Mucosa of descending colon (tissue), 3 donors: ENCODE results near the gene MORN3. TPM values are rescaled to one million over a fixed set of nuclear protein-coding genes. Genes with fewer than 3 reads are reported as not detected.
"Not testable (repeated sequence)": the region's sequence is repeated elsewhere in the genome, so short reads cannot be mapped to it uniquely, and the experiment has no call there.

ENCODE experiments used
- ATAC-seq: fragments of 200-7000 bp; cut with Tn5 transposase; one replicate; pipeline ENCODE4 v1.9.1; 2020; ENCODE audit warnings: mild to moderate bottlenecking, moderate library complexity
- DNase-seq, 3 donors: peaks; one replicate each; pipeline ENCODE4 v3.0.0-alpha.2; 2020
- H3K36me3 ChIP-seq: fragments of 200-600 bp; one replicate; pipeline ENCODE4 v1.8.0; 2021; ENCODE audit warnings: low read depth, mild to moderate bottlenecking
- H3K4me1 ChIP-seq: fragments of 200-600 bp; one replicate; pipeline ENCODE4 v1.8.0; 2021; ENCODE audit warnings: low read depth, mild to moderate bottlenecking
- H3K4me3 ChIP-seq: fragments of 200-600 bp; one replicate; pipeline ENCODE4 v1.8.0; 2021; ENCODE audit warnings: mild to moderate bottlenecking
- H3K9me3 ChIP-seq: fragments of 200-600 bp; one replicate; pipeline ENCODE4 v1.8.0; 2021; ENCODE audit warnings: mild to moderate bottlenecking
- intact Hi-C, 2 donors: fragments of 100-400 bp; cut with DNase I in 1 of 2; cut with micrococcal nuclease in 1 of 2; formaldehyde crosslinking; loops; one replicate each; pipeline versions ENCODE4 v1.11.0 to v1.11.1; 2022; cut with DNase I, micrococcal nuclease
- long read RNA-seq, 2 donors: library from polyadenylated mRNA; unstranded; transcript quantifications; one replicate each; pipeline ENCODE4 v2.0.0, GENCODE V29; 2019 to 2021
- total RNA-seq, 3 donors: library from RNA; stranded (reverse); fragmentation: NEBNext Ultra II Directional in 2 of 3; extraction: Animal tissue kit (Norgen Biotek cat#: 25700) in 2 of 3; gene quantifications; one replicate each; pipeline versions ENCODE4 v1.2.1 to v1.2.4, GENCODE V29; 2021 to 2023
- TF ChIP-seq, protein P1 (sequence below): fragments of 200-600 bp; IDR thresholded peaks from one replicate; pipeline ENCODE4 v1.8.0; 2022; ENCODE audit warnings: antibody characterized with exemption, mild to moderate bottlenecking
- donor health status: DM: no; HTN: no; CAD: no; lungs with moderate emphysema.
- donor health status: DM: no; HTN: no; CAD: no.
- donor health status: DM: no; HTN: yes; CAD: no.

MORN3 gene, protein sequence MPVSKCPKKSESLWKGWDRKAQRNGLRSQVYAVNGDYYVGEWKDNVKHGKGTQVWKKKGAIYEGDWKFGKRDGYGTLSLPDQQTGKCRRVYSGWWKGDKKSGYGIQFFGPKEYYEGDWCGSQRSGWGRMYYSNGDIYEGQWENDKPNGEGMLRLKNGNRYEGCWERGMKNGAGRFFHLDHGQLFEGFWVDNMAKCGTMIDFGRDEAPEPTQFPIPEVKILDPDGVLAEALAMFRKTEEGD
- under 1 TPM; 0.17 to 0.35 (median 0.22) TPM for total RNA-seq
- long read RNA-seq, donor 1, partial matches to known transcripts = 0 of 1 reads
- long read RNA-seq, donor 1, other reads (novel, unspliced or antisense) = 1 of 1 reads
- long read RNA-seq, donor 2 = 0 reads

DNA sequence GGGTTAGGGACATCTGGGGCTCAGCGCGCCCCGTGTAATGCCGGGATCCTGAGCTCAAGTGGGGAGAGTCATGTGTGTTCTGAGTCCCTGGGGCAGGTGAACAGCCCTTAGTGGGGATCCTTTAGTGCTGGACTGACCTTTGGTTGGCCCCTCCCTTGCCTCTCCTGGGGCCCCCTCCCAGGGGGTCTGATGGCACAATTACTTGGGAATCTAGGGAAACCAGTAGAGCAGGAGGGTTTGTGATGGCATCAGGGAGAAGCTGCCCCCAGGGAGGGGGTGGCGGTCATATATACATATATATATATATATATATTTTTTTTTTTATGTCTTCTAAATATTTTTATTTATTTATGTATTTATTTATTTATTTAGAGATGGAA lies at the start of gene MORN3:
TSS of gene MORN3 (minus strand) at position 134 of the 380 bp plus-strand sequence. CDS start 171 bp downstream, outside the sequence.
- DNase-seq (no peak), ATAC-seq (no peak)
- H3K4me3 ChIP-seq = no peak within 1 kb of the TSS
- TF ChIP-seq, protein P1, sequence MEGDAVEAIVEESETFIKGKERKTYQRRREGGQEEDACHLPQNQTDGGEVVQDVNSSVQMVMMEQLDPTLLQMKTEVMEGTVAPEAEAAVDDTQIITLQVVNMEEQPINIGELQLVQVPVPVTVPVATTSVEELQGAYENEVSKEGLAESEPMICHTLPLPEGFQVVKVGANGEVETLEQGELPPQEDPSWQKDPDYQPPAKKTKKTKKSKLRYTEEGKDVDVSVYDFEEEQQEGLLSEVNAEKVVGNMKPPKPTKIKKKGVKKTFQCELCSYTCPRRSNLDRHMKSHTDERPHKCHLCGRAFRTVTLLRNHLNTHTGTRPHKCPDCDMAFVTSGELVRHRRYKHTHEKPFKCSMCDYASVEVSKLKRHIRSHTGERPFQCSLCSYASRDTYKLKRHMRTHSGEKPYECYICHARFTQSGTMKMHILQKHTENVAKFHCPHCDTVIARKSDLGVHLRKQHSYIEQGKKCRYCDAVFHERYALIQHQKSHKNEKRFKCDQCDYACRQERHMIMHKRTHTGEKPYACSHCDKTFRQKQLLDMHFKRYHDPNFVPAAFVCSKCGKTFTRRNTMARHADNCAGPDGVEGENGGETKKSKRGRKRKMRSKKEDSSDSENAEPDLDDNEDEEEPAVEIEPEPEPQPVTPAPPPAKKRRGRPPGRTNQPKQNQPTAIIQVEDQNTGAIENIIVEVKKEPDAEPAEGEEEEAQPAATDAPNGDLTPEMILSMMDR = no peak
- H3K4me1 ChIP-seq = peaks cover 11% of the 10 kb centered on the region
- intact Hi-C loops = no loop called here
- no peaks in the 10 kb centered on the region for H3K36me3 ChIP-seq
- no peaks in the 10 kb centered on the region for H3K9me3 ChIP-seq

DNA sequence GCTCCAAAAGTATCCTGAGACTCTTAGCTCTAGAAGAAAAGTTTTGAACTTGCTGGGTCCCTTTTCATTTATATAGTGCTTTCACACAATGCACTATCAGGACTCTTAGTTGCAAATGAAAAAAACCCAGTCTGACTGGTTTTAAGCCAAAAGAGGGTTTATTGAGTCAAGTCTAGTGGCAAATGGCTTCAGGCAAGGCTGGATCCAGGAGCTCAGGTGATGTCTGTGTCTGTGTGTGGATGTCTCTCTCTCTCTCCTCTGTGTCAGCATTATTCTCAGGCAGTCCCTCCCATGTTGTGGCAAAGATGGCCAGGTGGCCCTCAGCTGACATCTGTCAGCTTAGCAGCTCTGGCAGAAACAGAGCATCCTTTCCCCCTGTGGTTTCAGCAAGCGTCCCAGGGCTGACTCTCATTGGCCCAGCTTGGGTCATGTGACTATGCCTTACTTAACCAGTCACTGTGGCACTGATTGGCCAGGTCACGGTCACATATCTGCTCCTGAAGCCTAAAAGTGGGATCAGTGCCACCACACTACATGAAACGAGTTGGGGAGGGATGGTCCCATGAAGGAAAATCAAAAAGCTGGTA lies 49.3 kb upstream of the MORN3 start:
- intact Hi-C loops = no loop called here
- no peak for ATAC-seq
- no peaks in the 10 kb centered on the region for H3K9me3 ChIP-seq
- H3K4me1 ChIP-seq = no peaks in the 10 kb centered on the region
- DNase-seq = no peak
- no peak overlapping the region for H3K4me3 ChIP-seq
- no peaks in the 10 kb centered on the region for H3K36me3 ChIP-seq
- TF ChIP-seq, protein P1 = no peak

DNA sequence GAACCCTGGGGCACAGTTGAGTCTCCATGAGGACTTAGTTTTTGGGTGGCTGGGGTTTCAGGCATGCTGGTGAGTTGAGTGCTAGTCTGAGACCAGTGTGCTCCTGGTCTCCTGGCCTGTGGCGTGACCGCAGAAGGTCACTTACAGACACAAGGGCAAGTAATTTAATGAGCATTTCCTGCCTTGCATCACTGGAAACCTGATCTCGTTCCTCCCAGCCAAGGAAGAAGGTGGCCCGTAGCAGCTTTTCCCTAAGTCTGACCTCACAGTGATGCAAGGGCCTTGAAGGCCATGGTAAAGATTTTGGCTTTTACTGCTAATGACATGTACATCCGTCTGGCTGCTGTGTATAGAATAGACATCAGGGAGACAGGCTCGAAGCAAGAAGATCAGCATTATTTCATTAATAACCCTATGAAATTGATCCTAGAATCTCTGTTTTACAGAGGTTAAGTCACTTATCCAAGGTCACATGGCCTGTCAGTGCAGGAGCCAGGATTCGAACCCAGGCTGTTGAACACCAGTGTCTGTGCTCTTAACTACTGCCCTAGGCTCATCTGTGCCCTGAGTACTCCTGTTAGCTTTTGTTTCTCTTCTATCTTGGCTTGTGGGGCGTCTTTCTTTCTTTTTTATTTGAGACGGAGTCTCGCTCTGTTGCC lies 47.7 kb upstream of the MORN3 start:
- Histone ChIP-seq H3K4me3 (no peak overlapping the region), H3K36me3 (no peaks in the 10 kb centered on the region), H3K9me3 (no peaks in the 10 kb centered on the region), H3K4me1 (peaks cover 7% of the 10 kb centered on the region)
- no peak for ATAC-seq
- intact Hi-C loops = no loop called here
- TF ChIP-seq, protein P1 = no peak
- no peak for DNase-seq

DNA sequence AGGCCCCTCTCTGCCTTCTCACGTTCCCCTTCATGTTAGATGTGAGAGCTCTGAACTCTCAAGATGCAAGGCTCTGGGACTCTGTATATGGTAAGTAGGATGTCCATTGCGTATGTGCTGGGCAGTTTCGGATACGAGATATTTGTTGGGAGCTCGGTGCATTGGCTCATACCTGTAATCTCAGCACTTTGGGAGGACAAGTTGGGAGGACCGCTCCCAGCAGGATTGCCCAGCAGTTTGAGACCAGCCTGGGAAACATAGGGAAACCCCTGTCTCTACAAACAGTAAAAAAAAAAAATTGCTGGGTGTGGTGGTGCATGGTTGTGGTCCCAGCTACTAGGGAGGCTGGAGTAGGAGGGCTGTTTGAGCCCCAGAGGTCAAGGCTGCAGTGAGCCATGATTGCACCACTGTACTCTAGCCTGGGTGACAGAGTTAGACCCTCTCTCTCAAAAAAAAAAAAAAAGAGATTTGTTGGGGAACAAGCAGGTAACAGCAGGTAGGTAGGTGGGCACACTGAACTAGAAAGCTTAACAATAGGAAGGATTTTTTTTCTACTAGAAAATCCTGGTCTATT lies 46.5 kb upstream of the MORN3 start:
- DNase-seq = no peak
- H3K36me3 ChIP-seq = no peaks in the 10 kb centered on the region
- peaks cover 7% of the 10 kb centered on the region for H3K4me1 ChIP-seq
- no peak for ATAC-seq
- intact Hi-C loops = no loop called here
- H3K9me3 ChIP-seq = no peaks in the 10 kb centered on the region
- TF ChIP-seq, protein P1 = no peak
- H3K4me3 ChIP-seq = no peak overlapping the region

DNA sequence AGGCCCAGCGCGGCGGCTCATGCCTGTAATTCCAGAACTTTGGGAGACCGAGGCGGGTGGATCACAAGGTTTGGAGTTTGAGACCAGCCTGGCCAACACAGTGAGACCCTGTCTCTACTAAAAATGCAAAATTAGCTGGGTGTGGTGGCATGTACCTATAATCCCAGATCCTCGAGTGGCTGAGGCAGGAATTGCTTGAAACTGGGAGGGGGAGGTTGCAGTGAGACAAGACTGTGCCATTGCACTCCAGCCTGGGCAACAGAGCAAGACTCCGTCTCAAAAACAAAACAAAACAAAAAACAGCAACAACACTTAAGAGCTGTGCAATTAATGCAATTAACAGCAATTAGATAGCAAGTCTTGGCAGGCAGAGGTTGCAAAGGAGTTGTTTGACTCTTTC lies 45.6 kb upstream of the MORN3 start:
- H3K4me3 ChIP-seq, H3K36me3 ChIP-seq, H3K4me1 ChIP-seq, intact Hi-C loops, H3K9me3 ChIP-seq, ATAC-seq, DNase-seq: not testable (repeated sequence)

DNA sequence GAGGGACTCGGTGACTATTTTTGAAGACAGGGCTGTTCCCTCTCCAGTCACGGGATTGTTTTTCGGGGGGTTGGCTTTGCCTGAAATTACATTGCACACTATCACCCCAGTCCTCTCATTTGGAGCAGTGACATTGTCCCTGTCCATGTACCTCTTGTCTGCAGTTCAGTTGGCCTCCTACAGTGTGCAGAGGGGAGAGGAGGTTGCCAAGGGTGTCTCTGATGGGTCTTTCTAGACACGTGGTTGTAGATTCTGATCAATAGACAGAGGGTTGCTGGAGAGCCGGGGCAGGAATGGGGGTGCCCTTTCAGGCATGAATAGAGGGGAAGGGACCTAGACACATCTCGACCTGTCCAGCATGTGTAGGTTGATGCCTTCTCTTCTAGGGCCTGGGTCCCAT lies 44.3 kb upstream of the MORN3 start:
- TF ChIP-seq, protein P1 = no peak
- DNase-seq = no peak
- no peaks in the 10 kb centered on the region for H3K36me3 ChIP-seq
- H3K4me1 ChIP-seq = peaks cover 7% of the 10 kb centered on the region
- intact Hi-C loops = no loop called here
- no peak overlapping the region for H3K4me3 ChIP-seq
- no peak for ATAC-seq
- no peaks in the 10 kb centered on the region for H3K9me3 ChIP-seq
